Panc1 (cell line): ENCODE measurements around the gene UTF1.

Source experiments
- POLR2AphosphoS5 ChIP-seq: IDR thresholded peaks from 2 replicates; pipeline ENCODE4 v1.6.1; 2012; ENCODE audit warnings: mild to moderate bottlenecking, low read depth, low read length, moderate library complexity
- TF ChIP-seq, protein P1 (sequence below), 2 experiments: IDR thresholded peaks; 2 replicates each; pipeline ENCODE4 v1.6.1; 2011 to 2012; ENCODE audit warnings: low read depth in 2 of 2, control low read depth in 1 of 2, low read length in 1 of 2, mild to moderate bottlenecking in 1 of 2, moderate library complexity in 1 of 2; ENCODE audit not compliant: insufficient read depth in 1 of 2
- TF ChIP-seq, protein P2 (sequence below): fragments of 450-650 bp; IDR thresholded peaks from 2 replicates; pipeline ENCODE4 v1.5.1; 2017; ENCODE audit warnings: mild to moderate bottlenecking

DNA sequence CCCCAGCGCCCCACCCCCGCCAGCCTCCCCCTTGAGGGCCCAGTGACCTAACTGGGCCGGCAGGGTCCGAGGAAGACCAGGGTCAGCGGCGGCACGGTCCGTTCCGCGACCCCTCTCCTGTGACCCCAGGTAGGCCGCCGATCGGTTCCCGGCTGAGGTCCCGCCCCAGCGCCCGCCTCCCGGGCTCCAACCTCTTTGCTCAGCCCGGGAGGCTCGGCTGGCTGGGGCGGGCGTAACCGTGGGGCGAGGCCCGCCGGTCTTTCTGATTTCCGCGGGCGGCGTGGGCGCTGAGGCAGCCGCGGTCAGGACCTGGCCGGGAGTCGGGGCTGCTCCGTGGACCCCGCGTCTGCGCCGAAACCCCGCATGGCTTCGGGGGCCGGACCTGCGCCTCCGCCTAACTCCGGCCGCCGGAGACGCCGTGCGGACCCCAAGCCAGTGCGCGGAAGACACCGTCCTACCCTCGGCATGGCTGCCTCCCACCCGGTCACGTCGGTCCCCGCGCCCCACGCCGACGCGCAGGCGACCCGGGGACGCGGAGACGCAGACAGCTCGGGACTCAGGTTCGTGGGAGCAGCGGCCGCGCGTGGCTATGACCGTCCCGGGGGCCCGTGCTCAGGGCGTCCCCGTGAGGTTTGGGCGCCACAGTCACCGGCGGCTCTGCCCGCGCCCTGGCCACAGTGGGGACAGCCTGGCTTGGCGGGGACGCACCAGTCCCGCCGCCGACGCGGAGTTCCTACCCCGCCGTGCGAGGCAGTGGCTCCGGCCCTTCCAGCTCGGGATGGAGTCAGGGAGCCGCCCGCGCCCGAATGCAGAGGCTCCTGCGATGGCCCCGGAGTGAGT, 6.6 kb downstream of the UTF1 start:
- TF ChIP-seq, protein P1, sequence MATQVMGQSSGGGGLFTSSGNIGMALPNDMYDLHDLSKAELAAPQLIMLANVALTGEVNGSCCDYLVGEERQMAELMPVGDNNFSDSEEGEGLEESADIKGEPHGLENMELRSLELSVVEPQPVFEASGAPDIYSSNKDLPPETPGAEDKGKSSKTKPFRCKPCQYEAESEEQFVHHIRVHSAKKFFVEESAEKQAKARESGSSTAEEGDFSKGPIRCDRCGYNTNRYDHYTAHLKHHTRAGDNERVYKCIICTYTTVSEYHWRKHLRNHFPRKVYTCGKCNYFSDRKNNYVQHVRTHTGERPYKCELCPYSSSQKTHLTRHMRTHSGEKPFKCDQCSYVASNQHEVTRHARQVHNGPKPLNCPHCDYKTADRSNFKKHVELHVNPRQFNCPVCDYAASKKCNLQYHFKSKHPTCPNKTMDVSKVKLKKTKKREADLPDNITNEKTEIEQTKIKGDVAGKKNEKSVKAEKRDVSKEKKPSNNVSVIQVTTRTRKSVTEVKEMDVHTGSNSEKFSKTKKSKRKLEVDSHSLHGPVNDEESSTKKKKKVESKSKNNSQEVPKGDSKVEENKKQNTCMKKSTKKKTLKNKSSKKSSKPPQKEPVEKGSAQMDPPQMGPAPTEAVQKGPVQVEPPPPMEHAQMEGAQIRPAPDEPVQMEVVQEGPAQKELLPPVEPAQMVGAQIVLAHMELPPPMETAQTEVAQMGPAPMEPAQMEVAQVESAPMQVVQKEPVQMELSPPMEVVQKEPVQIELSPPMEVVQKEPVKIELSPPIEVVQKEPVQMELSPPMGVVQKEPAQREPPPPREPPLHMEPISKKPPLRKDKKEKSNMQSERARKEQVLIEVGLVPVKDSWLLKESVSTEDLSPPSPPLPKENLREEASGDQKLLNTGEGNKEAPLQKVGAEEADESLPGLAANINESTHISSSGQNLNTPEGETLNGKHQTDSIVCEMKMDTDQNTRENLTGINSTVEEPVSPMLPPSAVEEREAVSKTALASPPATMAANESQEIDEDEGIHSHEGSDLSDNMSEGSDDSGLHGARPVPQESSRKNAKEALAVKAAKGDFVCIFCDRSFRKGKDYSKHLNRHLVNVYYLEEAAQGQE (IDR thresholded peaks at IDR 0.05; ENCODE audit: insufficient read depth in 1 of 2, low read depth in 2 of 2, low read length in 1 of 2): no peak
- TF ChIP-seq POLR2AphosphoS5: no peak
- TF ChIP-seq, protein P2, sequence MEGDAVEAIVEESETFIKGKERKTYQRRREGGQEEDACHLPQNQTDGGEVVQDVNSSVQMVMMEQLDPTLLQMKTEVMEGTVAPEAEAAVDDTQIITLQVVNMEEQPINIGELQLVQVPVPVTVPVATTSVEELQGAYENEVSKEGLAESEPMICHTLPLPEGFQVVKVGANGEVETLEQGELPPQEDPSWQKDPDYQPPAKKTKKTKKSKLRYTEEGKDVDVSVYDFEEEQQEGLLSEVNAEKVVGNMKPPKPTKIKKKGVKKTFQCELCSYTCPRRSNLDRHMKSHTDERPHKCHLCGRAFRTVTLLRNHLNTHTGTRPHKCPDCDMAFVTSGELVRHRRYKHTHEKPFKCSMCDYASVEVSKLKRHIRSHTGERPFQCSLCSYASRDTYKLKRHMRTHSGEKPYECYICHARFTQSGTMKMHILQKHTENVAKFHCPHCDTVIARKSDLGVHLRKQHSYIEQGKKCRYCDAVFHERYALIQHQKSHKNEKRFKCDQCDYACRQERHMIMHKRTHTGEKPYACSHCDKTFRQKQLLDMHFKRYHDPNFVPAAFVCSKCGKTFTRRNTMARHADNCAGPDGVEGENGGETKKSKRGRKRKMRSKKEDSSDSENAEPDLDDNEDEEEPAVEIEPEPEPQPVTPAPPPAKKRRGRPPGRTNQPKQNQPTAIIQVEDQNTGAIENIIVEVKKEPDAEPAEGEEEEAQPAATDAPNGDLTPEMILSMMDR: no peak
